Aorta (tissue), 5 donors: ENCODE results near the gene FGF18. TPM values are rescaled to one million over a fixed set of nuclear protein-coding genes. Genes with fewer than 3 reads are reported as not detected.

Experiments used
- ATAC-seq: fragments of 200-7000 bp; cut with Tn5 transposase; one replicate; pipeline ENCODE4 v1.9.1; 2022; ENCODE audit warnings: moderate library complexity; ENCODE audit not compliant: low FRiP score
- DNase-seq, 2 donors: peaks; one replicate each; pipeline ENCODE4 v3.0.0-alpha.2; 2020
- H3K27ac ChIP-seq, 2 donors: one replicate each; pipeline ENCODE4 v1.5.1; 2013; ENCODE audit warnings: low read length in 2 of 2, mild to moderate bottlenecking in 2 of 2, moderate library complexity in 2 of 2, control low read depth in 1 of 2, inconsistent platforms in 1 of 2, low read depth in 1 of 2
- H3K27me3 ChIP-seq, 2 donors: one replicate each; pipeline ENCODE4 v1.6.1; 2013; ENCODE audit warnings: control low read depth in 1 of 2, low read length in 1 of 2, mild to moderate bottlenecking in 1 of 2, moderate library complexity in 1 of 2; ENCODE audit not compliant: insufficient read depth in 2 of 2, control insufficient read depth in 1 of 2
- H3K36me3 ChIP-seq, 2 donors: one replicate each; pipeline ENCODE4 v1.6.1; 2013; ENCODE audit warnings: control low read depth in 1 of 2, low read length in 1 of 2, mild to moderate bottlenecking in 1 of 2; ENCODE audit not compliant: insufficient read depth in 2 of 2, control insufficient read depth in 1 of 2
- H3K4me1 ChIP-seq, 2 donors: one replicate each; pipeline ENCODE4 v1.6.1; 2013; ENCODE audit warnings: low read length in 2 of 2, control low read depth in 1 of 2, mild to moderate bottlenecking in 1 of 2, moderate library complexity in 1 of 2; ENCODE audit not compliant: insufficient read depth in 2 of 2, control insufficient read depth in 1 of 2
- H3K4me3 ChIP-seq, 2 donors: one replicate each; pipeline ENCODE4 v1.5.1; 2013; ENCODE audit warnings: low read length in 2 of 2, control low read depth in 1 of 2, mild to moderate bottlenecking in 1 of 2
- H3K9me3 ChIP-seq: one replicate; pipeline ENCODE4 v1.6.1; 2013; ENCODE audit warnings: mild to moderate bottlenecking, low read length; ENCODE audit not compliant: control insufficient read depth
- WGBS, 2 donors: extraction: QIAGEN DNeasy Blood & Tissue Kit; methylation state at CpG; one replicate each; pipeline ENCODE4 v1.1.7; 2013; 5-methylcytosine and 5-hydroxymethylcytosine counted together
- intact Hi-C, 2 donors: fragments of 100-400 bp; cut with DNase I; formaldehyde crosslinking; loops; one replicate each; pipeline versions ENCODE4 v1.14.2 to v1.15.0; 2022
- polyA plus RNA-seq, 2 donors: library from polyadenylated mRNA; stranded (reverse); fragments of 200-250 nt; gene quantifications; one replicate each; pipeline ENCODE4 v1.2.3, GENCODE V29; 2013
- total RNA-seq, 2 donors: library from RNA; stranded (reverse); fragmentation: NEBNext Ultra II Directional; extraction: Animal tissue kit (Norgen Biotek cat#: 25700); gene quantifications; one replicate each; pipeline ENCODE4 v1.2.1, GENCODE V29; 2021
- donor health status: healthy with polysubstance abuse.
- donor health status: Bipolar disorder and iron deficiency.
- donor health status: DM: no; HTN: no; CAD: no.
- donor health status: DM: no; HTN: no; CAD: no.
- donor health status: DM: yes; HTN: yes; CAD: no.

The FGF18 gene
- total and polyA plus RNA-seq, 4 donors, result 2.1 to 15.2 (median 2.9) TPM; not detected in 1

DNA sequence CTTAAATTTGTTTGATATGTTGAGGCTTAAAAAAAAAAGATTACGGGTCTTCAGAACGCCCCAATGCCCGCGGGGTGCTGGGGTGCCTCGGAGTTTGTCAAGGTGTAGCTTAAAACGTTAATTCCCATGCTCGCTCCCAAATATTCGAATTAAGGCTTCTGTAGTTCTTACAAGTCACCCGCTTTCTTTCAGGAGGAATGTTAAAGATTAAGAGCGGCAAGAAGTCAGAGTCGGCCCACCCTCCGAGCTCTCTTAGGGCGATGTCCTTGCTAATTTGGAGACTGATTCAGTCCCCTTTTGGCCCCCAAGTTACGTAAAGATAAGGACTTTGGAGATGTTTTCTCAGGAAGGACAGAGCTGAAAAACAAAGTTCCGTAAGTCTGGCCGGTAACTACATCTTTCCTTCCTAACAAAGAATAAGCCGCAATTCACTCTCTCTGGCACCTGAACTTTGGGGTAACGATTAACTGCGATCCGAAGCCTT, 32.5 kb upstream of the FGF18 start:
- Histone ChIP-seq H3K36me3 (no peaks in the 10 kb centered on the region), H3K27ac (peak overlapping the region in 1 of 2 donors; percentile 89), H3K9me3 (no peaks in the 10 kb centered on the region), H3K4me1 (peaks cover 0 to 7% of the 10 kb centered on the region in 2 donors), H3K27me3 (no peaks in the 10 kb centered on the region), H3K4me3 (peak overlapping the region; percentile 60 to 78)
- intact Hi-C loops, result no loop called here
- 6 to 11% methylated on average over 20 of the region's 20 CpGs for whole genome bisulfite sequencing, 2 donors
- peak in 1 of 2 donors; percentile 67 for DNase-seq
- no peak for ATAC-seq

DNA sequence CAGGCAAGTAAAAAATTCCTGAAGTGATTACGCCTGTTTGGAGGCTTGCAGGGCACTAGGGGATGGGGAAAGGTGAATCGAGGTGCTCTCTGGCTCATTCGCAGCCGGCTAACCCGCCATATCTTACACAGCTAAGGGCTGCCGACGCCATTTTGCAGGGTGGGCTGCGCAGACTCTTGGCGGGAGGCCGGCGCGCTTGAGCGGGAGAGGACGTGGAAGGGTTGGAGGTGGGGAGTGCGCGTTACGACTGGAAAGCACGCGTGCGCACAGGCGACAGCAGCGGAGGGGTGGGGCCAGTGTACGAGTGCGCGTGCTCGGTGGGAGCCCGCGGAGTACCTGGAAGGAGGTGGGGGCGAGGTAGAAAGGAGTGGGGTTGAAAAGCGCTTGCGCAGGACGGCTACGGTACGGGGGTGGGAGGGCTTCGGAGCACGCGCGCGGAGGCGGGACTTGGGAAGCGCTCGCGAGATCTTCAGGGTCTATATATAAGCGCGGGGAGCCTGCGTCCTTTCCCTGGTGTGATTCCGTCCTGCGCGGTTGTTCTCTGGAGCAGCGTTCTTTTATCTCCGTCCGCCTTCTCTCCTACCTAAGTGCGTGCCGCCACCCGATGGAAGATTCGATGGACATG, 32.0 kb upstream of the FGF18 start, which contains the start of gene NPM1:
TSS of gene NPM1 (plus strand) at position 505 of the 625 bp plus-strand sequence. CDS start at position 605, 100 bp downstream.
- Histone ChIP-seq H3K27me3 (no peaks in the 10 kb centered on the region), H3K4me1 (peaks cover 0 to 7% of the 10 kb centered on the region in 2 donors), H3K27ac (peak within 1 kb of the TSS; percentile 12 to 89), H3K9me3 (no peaks in the 10 kb centered on the region), H3K36me3 (peaks cover 0 to 2% of the 10 kb centered on the region in 2 donors), H3K4me3 (peak within 1 kb of the TSS; percentile 60 to 86)
- 0% methylated on average over 54 to 56 of the region's 56 CpGs for WGBS, 2 donors
- intact Hi-C loops, result no loop called here
- DNase-seq, result peak; percentile 98
- peak; percentile 98 for ATAC-seq

GRCh38 chr5:171387970-171388815, 31.3 kb upstream of the FGF18 start:
- Histone ChIP-seq H3K9me3 (no peaks in the 10 kb centered on the region), H3K27me3 (no peaks in the 10 kb centered on the region), H3K4me1 (peaks cover 0 to 7% of the 10 kb centered on the region in 2 donors), H3K27ac (peak overlapping the region; percentile 12 to 39), H3K4me3 (peak overlapping the region; percentile 50 to 86), H3K36me3 (peaks cover 0 to 2% of the 10 kb centered on the region in 2 donors)
- intact Hi-C loops, result no loop called here
- ATAC-seq (peak; percentile 82), DNase-seq (peak; percentile 87 to 92)
- WGBS, 2 donors, result 1% methylated on average over 50 to 56 of the region's 56 CpGs

GRCh38 chr5:171388816-171389168, 30.7 kb upstream of the FGF18 start:
- Histone ChIP-seq H3K4me1 (peaks cover 0 to 7% of the 10 kb centered on the region in 2 donors), H3K4me3 (peak overlapping the region; percentile 50 to 86), H3K27me3 (no peaks in the 10 kb centered on the region), H3K27ac (no peak overlapping the region), H3K36me3 (peaks cover 2 to 3% of the 10 kb centered on the region in 2 donors), H3K9me3 (no peaks in the 10 kb centered on the region)
- intact Hi-C loops, result no loop called here
- DNase-seq (peak in 1 of 2 donors; percentile 30), ATAC-seq (no peak)
- 2 to 3% methylated on average over 14 of the region's 14 CpGs for WGBS, 2 donors

DNA sequence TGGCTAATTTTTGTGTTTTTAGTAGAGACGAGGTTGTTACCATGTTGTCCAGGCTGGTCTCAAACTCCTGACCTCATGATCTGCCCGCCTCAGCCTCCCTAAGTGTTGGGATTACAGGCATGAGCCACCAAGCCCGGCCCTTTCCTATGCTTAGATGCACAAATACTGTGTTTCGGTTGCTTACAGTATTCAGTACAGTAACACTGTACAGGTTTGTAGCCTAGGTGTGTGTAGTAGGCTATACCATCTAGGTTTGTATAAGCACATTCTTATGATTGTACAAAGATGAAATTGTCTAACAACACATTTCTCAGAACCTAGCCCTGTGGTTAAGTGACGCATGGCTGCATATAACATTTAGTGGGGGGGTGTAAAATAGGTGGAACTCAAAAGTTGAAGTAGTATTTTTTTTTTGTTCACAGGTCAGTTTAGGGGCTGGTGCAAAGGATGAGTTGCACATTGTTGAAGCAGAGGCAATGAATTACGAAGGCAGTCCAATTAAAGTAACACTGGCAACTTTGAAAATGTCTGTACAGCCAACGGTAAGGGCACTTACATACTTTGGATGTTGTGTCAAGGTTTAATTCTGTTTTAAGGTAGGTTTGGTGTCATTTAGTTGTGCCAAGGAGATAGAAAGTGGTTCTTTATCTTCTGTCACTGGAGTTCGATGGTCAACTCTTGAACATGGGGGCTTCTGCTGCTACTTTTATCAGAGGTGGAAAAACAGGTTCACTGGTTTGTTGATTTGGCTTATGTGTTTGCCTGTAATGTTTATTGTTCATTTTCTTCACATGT, 28.4 kb upstream of the FGF18 start:
- intact Hi-C loops, result no loop called here
- ATAC-seq (no peak), DNase-seq (no peak)
- Histone ChIP-seq H3K9me3 (no peaks in the 10 kb centered on the region), H3K4me1 (peaks cover 0 to 7% of the 10 kb centered on the region in 2 donors), H3K27me3 (no peaks in the 10 kb centered on the region), H3K4me3 (no peak overlapping the region), H3K27ac (no peak overlapping the region), H3K36me3 (peaks cover 2 to 3% of the 10 kb centered on the region in 2 donors)
- WGBS, 2 donors, result 67 to 70% methylated on average over 8 of the region's 8 CpGs

DNA sequence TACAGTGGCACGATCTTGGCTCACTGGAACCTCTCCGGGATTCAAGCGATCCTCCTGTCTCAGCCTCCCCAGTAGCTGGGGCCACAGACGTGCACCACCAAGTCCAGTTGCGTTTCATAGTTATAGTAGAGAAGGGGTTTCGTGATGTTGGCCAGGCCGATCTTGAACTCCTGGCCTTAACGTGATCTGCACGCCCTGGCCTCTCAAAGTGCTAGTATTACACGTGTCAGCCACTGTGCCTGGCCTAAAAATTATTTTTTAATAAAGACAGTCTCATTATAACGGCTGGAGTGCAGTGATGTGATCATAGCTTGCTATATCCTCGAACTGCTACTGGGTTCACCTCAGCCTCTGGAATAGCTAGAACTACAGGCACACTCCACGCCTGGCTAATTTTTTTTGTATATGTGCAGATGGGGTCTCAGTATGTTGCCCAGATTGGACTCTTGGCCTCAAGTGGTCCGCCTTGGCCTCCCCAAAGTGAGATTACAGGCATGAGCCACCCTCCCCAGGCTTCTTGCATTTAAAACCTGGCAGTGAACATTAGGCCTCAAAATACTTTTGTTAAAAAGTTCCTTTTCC, 27.4 kb upstream of the FGF18 start:
- 78 to 82% methylated on average over 14 of the region's 14 CpGs for WGBS, 2 donors
- H3K36me3 ChIP-seq, result peaks cover 2 to 3% of the 10 kb centered on the region in 2 donors
- ATAC-seq (no peak), DNase-seq (peak in 1 of 2 donors; percentile 47)
- intact Hi-C loops, result no loop called here
- H3K4me1 ChIP-seq, result peaks cover 0 to 7% of the 10 kb centered on the region in 2 donors
- H3K9me3 ChIP-seq, result no peaks in the 10 kb centered on the region
- H3K27ac ChIP-seq, result no peak overlapping the region
- no peaks in the 10 kb centered on the region for H3K27me3 ChIP-seq
- no peak overlapping the region for H3K4me3 ChIP-seq

DNA sequence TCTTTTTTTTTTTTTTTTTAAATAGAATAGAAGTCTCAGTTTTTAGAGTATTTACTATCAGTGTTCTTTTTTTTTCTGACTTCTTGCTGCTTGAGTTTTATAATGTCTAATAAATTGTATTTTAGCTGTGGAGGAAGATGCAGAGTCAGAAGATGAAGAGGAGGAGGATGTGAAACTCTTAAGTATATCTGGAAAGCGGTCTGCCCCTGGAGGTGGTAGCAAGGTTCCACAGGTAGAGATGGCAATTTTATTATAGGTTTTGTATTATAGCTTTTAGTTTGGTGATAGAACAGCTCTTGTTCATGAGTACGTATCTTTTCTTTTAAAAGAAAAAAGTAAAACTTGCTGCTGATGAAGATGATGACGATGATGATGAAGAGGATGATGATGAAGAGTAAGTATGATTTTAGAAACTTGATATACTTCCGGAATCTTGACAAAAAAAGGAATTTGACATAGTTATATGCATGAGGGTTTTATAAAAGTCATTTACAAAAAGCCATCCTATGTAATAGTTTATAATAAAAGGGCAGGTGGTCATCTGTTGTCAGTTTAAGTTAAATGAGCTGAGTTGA, 26.8 kb upstream of the FGF18 start:
- intact Hi-C loops, result no loop called here
- DNase-seq (no peak), ATAC-seq (no peak)
- H3K27ac ChIP-seq, result no peak overlapping the region
- 90 to 93% methylated on average over 4 of the region's 4 CpGs for WGBS, 2 donors
- peaks cover 2 to 3% of the 10 kb centered on the region in 2 donors for H3K36me3 ChIP-seq
- H3K9me3 ChIP-seq, result no peaks in the 10 kb centered on the region
- H3K27me3 ChIP-seq, result no peaks in the 10 kb centered on the region
- no peak overlapping the region for H3K4me3 ChIP-seq
- H3K4me1 ChIP-seq, result peaks cover 0 to 7% of the 10 kb centered on the region in 2 donors

DNA sequence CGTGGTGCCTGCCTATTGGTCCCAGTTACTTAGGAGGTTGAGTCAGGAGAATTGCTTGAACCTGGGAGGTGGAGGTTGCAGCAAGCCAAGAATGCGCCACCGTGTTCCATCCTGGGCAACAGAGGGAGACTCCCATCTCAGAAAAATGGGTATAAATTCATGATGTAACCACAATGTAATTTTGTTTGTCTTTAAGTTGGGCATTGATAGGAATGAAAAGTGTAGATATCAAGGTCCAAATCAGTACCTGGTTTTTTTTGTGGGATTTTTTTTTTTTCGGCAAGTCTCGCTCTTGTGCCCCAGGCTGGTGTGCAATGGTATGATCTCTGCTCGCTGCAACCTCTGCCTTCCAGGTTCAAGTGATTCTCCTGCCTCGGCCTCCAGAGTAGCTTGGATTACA, 24.4 kb upstream of the FGF18 start:
- no peak for ATAC-seq
- peaks cover 2 to 3% of the 10 kb centered on the region in 2 donors for H3K36me3 ChIP-seq
- intact Hi-C loops, result no loop called here
- no peak overlapping the region for H3K4me3 ChIP-seq
- H3K4me1 ChIP-seq, result peaks cover 0 to 7% of the 10 kb centered on the region in 2 donors
- H3K27ac ChIP-seq, result no peak overlapping the region
- H3K9me3 ChIP-seq, result no peaks in the 10 kb centered on the region
- WGBS, 2 donors, result 94% methylated on average over 7 of the region's 7 CpGs
- H3K27me3 ChIP-seq, result no peaks in the 10 kb centered on the region
- no peak for DNase-seq
